CD14-positive monocyte (primary cell): ENCODE data around the gene PLXNA1. TPM values are rescaled to one million over a fixed set of nuclear protein-coding genes. Genes with fewer than 3 reads are reported as not detected.

Experiments
- DNase-seq, 3 donors: peaks; one replicate each; pipeline ENCODE4 v3.0.0-alpha.2; 2011 to 2022
- H2AFZ ChIP-seq: 2 replicates; pipeline ENCODE4 v1.6.0; 2012; ENCODE audit warnings: mild to moderate bottlenecking, low read depth, low read length, inconsistent platforms; ENCODE audit not compliant: insufficient read depth, poor library complexity, severe bottlenecking
- H3K27ac ChIP-seq, 2 donors: 1 replicate in 1 of 2; 2 replicates in 1 of 2; pipeline ENCODE4 v1.5.1; 2012 to 2013; ENCODE audit warnings: low read length in 2 of 2, control low read depth in 1 of 2, inconsistent platforms in 1 of 2, low read depth in 1 of 2, mild to moderate bottlenecking in 1 of 2
- H3K27me3 ChIP-seq, 2 donors: one replicate each; pipeline versions ENCODE4 v1.6.0 to v1.6.1; 2011 to 2013; ENCODE audit warnings: low read length in 2 of 2; ENCODE audit not compliant: control insufficient read depth in 2 of 2, insufficient read depth in 2 of 2
- H3K36me3 ChIP-seq, 2 donors: replicated peaks in 1 of 2; 1 replicate in 1 of 2; 2 replicates in 1 of 2; pipeline versions ENCODE4 v1.5.1 to v1.6.1; 2012 to 2013; ENCODE audit warnings: low read length in 2 of 2, control low read depth in 1 of 2, inconsistent platforms in 1 of 2, mild to moderate bottlenecking in 1 of 2; ENCODE audit not compliant: insufficient read depth in 2 of 2, control insufficient read depth in 1 of 2
- H3K4me1 ChIP-seq, 2 donors: 1 replicate in 1 of 2; 2 replicates in 1 of 2; pipeline versions ENCODE4 v1.5.1 to v1.6.1; 2012 to 2013; ENCODE audit warnings: low read length in 2 of 2, control low read depth in 1 of 2, inconsistent platforms in 1 of 2, mild to moderate bottlenecking in 1 of 2, moderate library complexity in 1 of 2; ENCODE audit not compliant: insufficient read depth in 2 of 2, control insufficient read depth in 1 of 2
- H3K4me2 ChIP-seq: replicated peaks from 2 replicates; pipeline ENCODE3; 2012; ENCODE audit warnings: low read length, moderate library complexity, mild to moderate bottlenecking; ENCODE audit not compliant: poor library complexity, severe bottlenecking; ENCODE audit errors: extremely low read depth
- H3K4me3 ChIP-seq, 3 experiments: fragments of 200-600 bp in 1 of 3; sonication (generic) in 1 of 3; replicated peaks in 1 of 3; 1 replicate in 2 of 3; 2 replicates in 1 of 3; pipeline ENCODE4 v1.5.1; 2011 to 2013; ENCODE audit warnings: low read length in 3 of 3, mild to moderate bottlenecking in 3 of 3, control low read depth in 2 of 3, low read depth in 2 of 3, inconsistent platforms in 1 of 3, moderate library complexity in 1 of 3
- H3K79me2 ChIP-seq: 2 replicates; pipeline ENCODE4 v1.6.0; 2012; ENCODE audit warnings: mild to moderate bottlenecking, control low read depth, inconsistent platforms, low read length, moderate library complexity; ENCODE audit not compliant: insufficient read depth
- H3K9ac ChIP-seq: 2 replicates; pipeline ENCODE4 v1.6.0; 2017; ENCODE audit warnings: low read length, mild to moderate bottlenecking; ENCODE audit not compliant: insufficient read depth, poor library complexity, severe bottlenecking
- H3K9me3 ChIP-seq, 2 donors: replicated peaks in 1 of 2; 1 replicate in 1 of 2; 2 replicates in 1 of 2; pipeline versions ENCODE4 v1.5.1 to v1.6.1; 2012 to 2013; ENCODE audit warnings: low read length in 2 of 2, control low read depth in 1 of 2; ENCODE audit not compliant: control insufficient read depth in 1 of 2, insufficient read depth in 1 of 2
- H4K20me1 ChIP-seq: 2 replicates; pipeline ENCODE4 v1.6.0; 2012; ENCODE audit warnings: mild to moderate bottlenecking, low read length, control low read depth, moderate library complexity; ENCODE audit not compliant: insufficient read depth
- H3K27ac Mint-ChIP-seq, 7 donors: one replicate each; pipeline ENCODE4 v1.8.0; 2020; ENCODE audit warnings: mild to moderate bottlenecking in 7 of 7, mixed read lengths in 7 of 7, moderate library complexity in 6 of 7, inconsistent platforms in 2 of 7
- H3K27me3 Mint-ChIP-seq, 3 donors: one replicate each; pipeline ENCODE4 v1.8.0; 2021 to 2022; ENCODE audit warnings: low read depth in 3 of 3, mild to moderate bottlenecking in 3 of 3, mixed read lengths in 3 of 3, moderate library complexity in 3 of 3, inconsistent platforms in 1 of 3
- H3K36me3 Mint-ChIP-seq, 2 donors: one replicate each; pipeline ENCODE4 v1.8.0; 2020; ENCODE audit warnings: mixed read lengths in 2 of 2, inconsistent platforms in 1 of 2, mild to moderate bottlenecking in 1 of 2
- H3K4me1 Mint-ChIP-seq: one replicate; pipeline ENCODE4 v1.8.0; 2020; ENCODE audit warnings: mild to moderate bottlenecking, mixed read lengths
- H3K4me3 Mint-ChIP-seq, 2 donors: one replicate each; pipeline ENCODE4 v1.8.0; 2020; ENCODE audit warnings: mild to moderate bottlenecking in 2 of 2, mixed read lengths in 2 of 2, moderate library complexity in 1 of 2
- H3K9me3 Mint-ChIP-seq, 7 donors: one replicate each; pipeline ENCODE4 v1.8.0; 2020 to 2022; ENCODE audit warnings: mixed read lengths in 7 of 7, mild to moderate bottlenecking in 6 of 7, moderate library complexity in 6 of 7, inconsistent platforms in 2 of 7
- CTCF ChIP-seq: fragments of 200-600 bp; IDR thresholded peaks from one replicate; pipeline ENCODE4 v1.8.0; 2022; ENCODE audit warnings: antibody characterized with exemption, mild to moderate bottlenecking
- WGBS: methylation state at CpG from one replicate; pipeline ENCODE4 v1.1.5; 2013; ENCODE audit warnings: missing lambda C conversion rate; ENCODE audit not compliant: insufficient coverage; 5-methylcytosine and 5-hydroxymethylcytosine counted together
- intact Hi-C, 2 donors: fragments of 100-400 bp; cut with micrococcal nuclease; formaldehyde crosslinking; loops; one replicate each; pipeline versions ENCODE4 v1.15.0 to v1.15.1; 2023
- polyA plus RNA-seq, 3 donors: library from polyadenylated mRNA; depleted of rRNA in 1 of 3; unstranded in 2 of 3; stranded (reverse) in 1 of 3; fragments of 300-500 nt in 2 of 3; fragments of >200 nt in 1 of 3; fragmentation: Illumina TruSeq in 2 of 3; gene quantifications; 1 replicate in 2 of 3; 2 replicates in 1 of 3; pipeline ENCODE4 v1.2.3, GENCODE V29; 2012 to 2021

PLXNA1 gene
- polyA plus RNA-seq, 3 donors, result 2.7 TPM; not detected in 2

DNA sequence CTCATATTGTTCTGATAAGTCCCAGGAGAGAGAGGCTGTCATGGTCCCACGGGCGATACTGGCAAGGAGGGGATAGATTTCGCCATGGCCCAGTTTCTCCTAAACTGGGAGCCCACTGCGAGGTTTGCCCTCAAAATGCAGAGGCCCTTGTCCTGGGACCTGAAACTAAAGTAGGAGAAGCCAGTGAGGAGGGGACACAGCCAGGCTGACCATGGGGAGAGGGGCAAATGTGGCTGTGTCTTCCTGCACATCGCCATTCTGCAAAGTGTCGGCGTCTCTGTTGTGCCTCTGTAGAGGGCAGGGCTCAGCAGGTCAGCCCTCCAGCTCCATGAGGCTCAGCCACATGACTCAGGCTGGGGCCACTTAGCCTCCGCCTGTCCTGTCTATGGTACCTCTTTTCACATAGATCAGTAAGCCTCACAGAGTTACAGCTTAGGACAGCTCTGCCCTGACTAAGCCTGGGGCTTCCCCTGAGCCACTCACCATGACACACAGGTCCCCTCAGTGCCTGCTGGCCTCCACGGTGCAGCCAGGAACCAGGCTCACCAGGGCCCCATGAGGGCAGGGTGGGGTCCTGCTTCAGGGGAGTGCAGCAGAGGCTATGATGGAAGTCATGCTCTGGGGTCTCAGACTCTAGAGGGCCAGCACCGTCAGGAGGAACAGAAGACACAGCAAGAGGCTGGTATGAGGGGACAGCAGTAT lies 28.6 kb upstream of the PLXNA1 start:
- Histone ChIP-seq H3K4me1 (no peaks in the 10 kb centered on the region), H3K4me3 (no peak overlapping the region), H3K27me3 (peaks cover 0 to 7% of the 10 kb centered on the region in 2 donors), H3K27ac (no peak overlapping the region), H3K36me3 (no peaks in the 10 kb centered on the region), H4K20me1 (no peaks in the 10 kb centered on the region), H2AFZ (no peak overlapping the region), H3K9me3 (no peaks in the 10 kb centered on the region), H3K79me2 (no peaks in the 10 kb centered on the region), H3K4me2 (no peak overlapping the region), H3K9ac (no peak overlapping the region)
- intact Hi-C loops, result no loop called here
- Mint-ChIP-seq H3K27ac (peak overlapping the region in 1 of 7 donors; percentile 61), H3K4me3 (peak overlapping the region in 1 of 2 donors; percentile 13), H3K36me3 (no peaks in the 10 kb centered on the region), H3K4me1 (no peaks in the 10 kb centered on the region), H3K27me3 (peaks cover 5 to 22% (median 17%) of the 10 kb centered on the region in 3 donors), H3K9me3 (no peaks in the 10 kb centered on the region)
- peak in 1 of 3 donors; percentile 35 for DNase-seq
- TF ChIP-seq CTCF, result no peak
- WGBS, result 98% methylated on average over 6 of the region's 10 CpGs

- H3K4me1 ChIP-seq, result no peaks in the 10 kb centered on the region
- H2AFZ ChIP-seq, result no peak overlapping the region
- no peak overlapping the region for H3K4me2 ChIP-seq
- no peak overlapping the region for H3K4me3 ChIP-seq
- H3K36me3 ChIP-seq, result no peaks in the 10 kb centered on the region
- H3K27ac Mint-ChIP-seq, result no peak overlapping the region
- no peaks in the 10 kb centered on the region for H3K4me1 Mint-ChIP-seq
- no peak overlapping the region for H3K27ac ChIP-seq
- H3K9me3 ChIP-seq, result no peaks in the 10 kb centered on the region
- H4K20me1 ChIP-seq, result no peaks in the 10 kb centered on the region
- H3K9ac ChIP-seq, result no peak overlapping the region
- H3K36me3 Mint-ChIP-seq, result no peaks in the 10 kb centered on the region
- no peak overlapping the region for H3K4me3 Mint-ChIP-seq
- H3K27me3 Mint-ChIP-seq, result peaks cover 5 to 23% (median 19%) of the 10 kb centered on the region in 3 donors
- TF ChIP-seq CTCF, result no peak
- 91% methylated on average over 6 of the region's 15 CpGs for WGBS
- no peak for DNase-seq
- H3K79me2 ChIP-seq, result no peaks in the 10 kb centered on the region
- H3K27me3 ChIP-seq, result peaks cover 0 to 2% of the 10 kb centered on the region in 2 donors
- no peaks in the 10 kb centered on the region for H3K9me3 Mint-ChIP-seq
- intact Hi-C loops, result no loop called here
Observed at GRCh38 chr3:126955004-126955790, 27.7 kb upstream of the PLXNA1 start.
